Measurements from ENCODE around the gene AFDN.

GRCh38 chr6:167850782-167851181 lies 24.1 kb downstream of the AFDN start:
- TF ChIP-seq BHLHE40 (IDR thresholded peaks at IDR 0.05; ENCODE audit: borderline replicate concordance) = no peak
- TF ChIP-seq PKNOX1 (IDR thresholded peaks at IDR 0.05) = no peak
- no peak for TF ChIP-seq FOXM1 (IDR thresholded peaks at IDR 0.05; ENCODE audit: borderline replicate concordance)
- no peak for TF ChIP-seq SP1 (IDR thresholded peaks at IDR 0.05)
- no peak for TF ChIP-seq L3MBTL2 (conservative IDR thresholded peaks at IDR 0.05)
- no peak for TF ChIP-seq CTBP1 (IDR thresholded peaks at IDR 0.05; ENCODE audit: borderline replicate concordance)
- TF ChIP-seq ZNF384 (IDR thresholded peaks at IDR 0.05) = no peak
- no peak for TF ChIP-seq ELF4 (IDR thresholded peaks at IDR 0.05)
- no peak for TF ChIP-seq TARDBP (IDR thresholded peaks at IDR 0.05)
- no peak for TF ChIP-seq SUZ12 (IDR thresholded peaks at IDR 0.05)
